Osteocyte (in vitro differentiated cells): ENCODE results near the gene SACM1L. TPM values are rescaled to one million over a fixed set of nuclear protein-coding genes. Genes with fewer than 3 reads are reported as not detected.
"Not testable (repeated sequence)": the region's sequence is repeated elsewhere in the genome, so short reads cannot be mapped to it uniquely, and the experiment has no call there.

Experiments used
- DNase-seq: peaks from one replicate; pipeline ENCODE4 v3.0.0; 2021; ENCODE audit warnings: mixed read lengths; ENCODE audit not compliant: unreplicated experiment; ENCODE audit errors: extremely low spot score
- H3K27ac Mint-ChIP-seq: one replicate; pipeline ENCODE4 v1.8.0; 2021; ENCODE audit warnings: mild to moderate bottlenecking, mixed read lengths; ENCODE audit not compliant: unreplicated experiment
- H3K27me3 Mint-ChIP-seq: one replicate; pipeline ENCODE4 v1.8.0; 2021; ENCODE audit warnings: mixed read lengths; ENCODE audit not compliant: unreplicated experiment
- H3K36me3 Mint-ChIP-seq: one replicate; pipeline ENCODE4 v1.8.0; 2021; ENCODE audit warnings: mixed read lengths; ENCODE audit not compliant: unreplicated experiment
- H3K4me1 Mint-ChIP-seq: one replicate; pipeline ENCODE4 v1.8.0; 2021; ENCODE audit warnings: mixed read lengths; ENCODE audit not compliant: unreplicated experiment
- H3K4me3 Mint-ChIP-seq: one replicate; pipeline ENCODE4 v1.8.0; 2021; ENCODE audit warnings: mild to moderate bottlenecking, moderate library complexity, mixed read lengths; ENCODE audit not compliant: unreplicated experiment
- H3K9me3 Mint-ChIP-seq: one replicate; pipeline ENCODE4 v1.8.0; 2021; ENCODE audit warnings: mixed read lengths; ENCODE audit not compliant: unreplicated experiment
- total RNA-seq: library from RNA; stranded (reverse); gene quantifications from 2 replicates; pipeline ENCODE4 v1.2.1, GENCODE V29; 2021
- TF ChIP-seq, protein P1 (sequence below): fragments of 200-600 bp; sonication (generic); IDR thresholded peaks from 2 replicates; pipeline ENCODE4 v1.5.0; 2021; ENCODE audit warnings: antibody characterized with exemption, mild to moderate bottlenecking, moderate library complexity

The SACM1L gene
- total RNA-seq, 1 donor from 2014 or later = 38.3 TPM

DNA sequence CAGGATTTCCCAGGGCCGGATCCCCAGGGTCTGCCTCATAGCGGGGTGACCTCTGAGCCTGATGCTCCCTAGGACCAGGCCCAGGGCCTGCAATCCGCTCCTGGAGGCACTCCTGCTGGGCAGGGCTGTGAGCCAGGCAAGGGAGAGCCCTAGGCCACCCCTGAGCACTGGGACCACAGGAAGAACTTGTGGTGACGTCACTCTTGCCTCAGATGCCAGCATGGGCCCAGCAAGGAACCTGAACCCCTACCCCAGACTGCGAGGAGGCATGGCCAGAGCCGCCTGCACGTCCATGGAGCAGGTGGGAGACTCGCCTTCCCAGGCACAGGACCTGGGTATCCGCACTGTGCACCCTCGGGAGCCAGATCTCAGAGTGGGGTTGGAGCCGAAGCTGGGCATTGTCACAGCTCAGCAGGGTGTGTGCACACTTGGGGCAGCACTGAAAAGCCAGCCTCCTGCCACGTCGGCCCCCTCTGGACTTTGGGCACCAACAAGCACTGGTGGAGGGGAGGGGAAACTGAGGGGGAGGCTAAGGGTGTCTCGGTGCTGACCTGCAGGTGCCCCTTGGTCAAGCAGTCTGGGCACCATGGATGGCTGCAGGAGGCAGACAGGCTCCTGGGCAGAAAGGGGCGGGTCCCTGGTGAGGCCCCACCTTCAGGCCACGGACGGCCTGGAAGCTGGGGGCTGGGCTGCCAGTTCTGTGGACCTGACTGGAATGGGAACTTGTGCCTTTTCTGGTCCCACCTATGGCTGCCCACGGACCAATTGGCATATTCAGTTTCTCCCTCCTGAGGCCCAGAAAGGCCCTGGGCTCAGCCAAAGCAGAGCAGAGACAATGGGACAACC is 57.8 kb downstream of the SACM1L start:
- TF ChIP-seq, protein P1, sequence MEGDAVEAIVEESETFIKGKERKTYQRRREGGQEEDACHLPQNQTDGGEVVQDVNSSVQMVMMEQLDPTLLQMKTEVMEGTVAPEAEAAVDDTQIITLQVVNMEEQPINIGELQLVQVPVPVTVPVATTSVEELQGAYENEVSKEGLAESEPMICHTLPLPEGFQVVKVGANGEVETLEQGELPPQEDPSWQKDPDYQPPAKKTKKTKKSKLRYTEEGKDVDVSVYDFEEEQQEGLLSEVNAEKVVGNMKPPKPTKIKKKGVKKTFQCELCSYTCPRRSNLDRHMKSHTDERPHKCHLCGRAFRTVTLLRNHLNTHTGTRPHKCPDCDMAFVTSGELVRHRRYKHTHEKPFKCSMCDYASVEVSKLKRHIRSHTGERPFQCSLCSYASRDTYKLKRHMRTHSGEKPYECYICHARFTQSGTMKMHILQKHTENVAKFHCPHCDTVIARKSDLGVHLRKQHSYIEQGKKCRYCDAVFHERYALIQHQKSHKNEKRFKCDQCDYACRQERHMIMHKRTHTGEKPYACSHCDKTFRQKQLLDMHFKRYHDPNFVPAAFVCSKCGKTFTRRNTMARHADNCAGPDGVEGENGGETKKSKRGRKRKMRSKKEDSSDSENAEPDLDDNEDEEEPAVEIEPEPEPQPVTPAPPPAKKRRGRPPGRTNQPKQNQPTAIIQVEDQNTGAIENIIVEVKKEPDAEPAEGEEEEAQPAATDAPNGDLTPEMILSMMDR = no peak
- H3K4me1 Mint-ChIP-seq = no peaks in the 10 kb centered on the region
- peaks cover 25% of the 10 kb centered on the region for H3K36me3 Mint-ChIP-seq
- no peak overlapping the region for H3K27ac Mint-ChIP-seq
- no peak overlapping the region for H3K4me3 Mint-ChIP-seq
- no peaks in the 10 kb centered on the region for H3K9me3 Mint-ChIP-seq
- H3K27me3 Mint-ChIP-seq = no peaks in the 10 kb centered on the region
- DNase-seq = no peak

DNA sequence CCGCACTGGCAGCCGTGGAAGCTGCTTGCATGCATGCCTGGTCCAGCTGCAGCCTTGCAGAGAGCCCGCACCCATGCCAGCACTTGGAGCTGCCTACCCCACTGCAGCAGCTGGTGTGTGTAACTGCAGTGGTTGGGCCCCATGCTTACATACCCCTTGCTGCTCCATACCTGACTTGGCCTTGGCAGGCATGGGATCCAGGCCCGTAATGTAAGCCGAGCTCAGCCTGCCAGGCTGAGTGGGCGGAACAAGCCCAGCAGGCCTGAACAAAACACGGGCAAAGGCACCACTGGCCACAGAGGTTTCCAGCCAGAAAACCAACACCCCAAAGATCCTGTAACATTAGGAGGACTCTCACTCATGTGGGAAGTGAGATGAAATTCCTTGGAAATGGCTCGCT is 58.9 kb downstream of the SACM1L start:
- no peak for DNase-seq
- Mint-ChIP-seq H3K9me3 (no peaks in the 10 kb centered on the region), H3K27me3 (no peaks in the 10 kb centered on the region), H3K4me3 (no peak overlapping the region), H3K36me3 (peaks cover 19% of the 10 kb centered on the region), H3K4me1 (no peaks in the 10 kb centered on the region), H3K27ac (no peak overlapping the region)
- TF ChIP-seq, protein P1 = no peak

DNA sequence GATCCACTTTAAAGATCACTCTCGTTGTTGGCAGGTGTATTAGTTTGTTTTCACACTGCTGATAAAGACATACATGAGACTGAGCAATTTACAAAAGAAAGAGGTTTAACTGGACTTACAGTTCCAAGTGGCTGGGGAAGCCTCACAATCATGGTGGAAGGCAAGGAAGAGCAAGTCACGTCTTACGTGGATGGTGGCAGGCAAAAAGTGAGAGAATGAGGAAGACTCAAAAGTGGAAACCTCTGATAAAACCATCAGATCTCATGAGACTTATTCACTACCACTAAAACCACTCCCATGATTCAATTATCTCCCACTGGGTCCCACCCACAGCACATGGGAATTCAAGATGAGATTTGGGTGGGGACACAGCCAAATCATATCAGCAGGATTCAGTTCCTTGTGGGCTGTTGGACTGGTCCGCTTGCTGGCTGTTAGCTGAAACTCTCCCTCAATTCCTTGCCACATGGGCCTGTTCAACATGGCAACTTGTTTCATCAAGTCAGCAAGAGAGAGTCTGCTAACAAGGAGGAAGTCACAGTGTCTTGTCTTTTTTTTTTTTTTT is 59.9 kb downstream of the SACM1L start:
- H3K36me3 Mint-ChIP-seq = peaks cover 18% of the 10 kb centered on the region
- H3K4me3 Mint-ChIP-seq, H3K27ac Mint-ChIP-seq, DNase-seq, H3K27me3 Mint-ChIP-seq, H3K4me1 Mint-ChIP-seq, H3K9me3 Mint-ChIP-seq: not testable (repeated sequence)

DNA sequence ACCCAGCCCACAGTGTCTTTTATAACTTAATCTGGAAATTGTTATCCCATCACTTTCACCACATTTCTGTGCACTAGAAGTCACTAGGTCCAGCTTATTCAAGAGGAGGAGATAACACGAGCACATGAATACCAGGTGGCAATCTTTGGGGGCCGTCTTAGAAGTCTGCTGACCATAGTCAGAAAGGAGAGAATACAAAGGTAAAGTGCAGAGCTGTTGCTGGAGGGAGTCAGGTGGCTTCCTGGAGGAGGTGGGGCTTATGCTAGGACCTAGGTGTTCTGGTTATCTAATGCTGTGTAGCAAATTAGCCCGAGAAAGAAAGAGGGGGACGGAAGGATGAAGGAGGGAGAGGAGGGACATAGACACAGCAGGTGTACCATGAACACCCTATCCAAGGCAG is 60.7 kb downstream of the SACM1L start:
- H3K4me1 Mint-ChIP-seq = no peaks in the 10 kb centered on the region
- peaks cover 18% of the 10 kb centered on the region for H3K36me3 Mint-ChIP-seq

DNA sequence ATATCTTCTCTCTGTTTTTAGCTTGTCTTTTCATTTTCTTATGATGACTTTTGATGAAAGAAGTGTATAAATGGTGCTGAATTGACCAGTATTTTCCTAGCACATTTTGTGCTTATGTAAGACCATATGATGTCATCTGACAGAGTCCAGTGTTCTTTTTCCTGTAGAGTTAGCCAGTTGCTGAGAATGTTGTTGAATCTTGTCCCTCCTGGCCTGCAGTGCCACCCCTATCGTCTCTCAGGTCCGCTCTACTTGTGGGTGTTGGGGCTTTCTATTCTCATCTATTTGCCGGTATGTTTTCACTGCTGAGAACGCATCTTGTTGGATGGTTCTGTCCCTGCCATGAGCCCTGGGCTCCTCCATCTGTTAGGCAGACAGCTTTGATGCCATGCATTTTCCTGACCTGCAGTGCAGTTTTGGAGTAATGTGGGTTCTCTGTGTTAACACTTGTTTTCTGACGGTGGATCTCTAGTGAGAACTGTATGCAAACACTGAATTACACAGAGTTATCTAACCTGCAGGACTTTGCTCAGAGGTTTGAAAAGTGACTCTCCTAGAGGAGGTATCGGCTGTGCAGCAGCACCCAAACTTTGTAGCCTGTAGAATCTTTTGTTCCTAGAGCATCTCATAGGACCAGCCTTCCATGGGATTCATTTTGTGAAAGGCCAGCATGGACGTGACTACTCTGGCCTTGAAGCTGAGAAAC is 62.5 kb downstream of the SACM1L start:
- Mint-ChIP-seq H3K27me3 (no peaks in the 10 kb centered on the region), H3K36me3 (peaks cover 13% of the 10 kb centered on the region), H3K9me3 (no peaks in the 10 kb centered on the region), H3K27ac (no peak overlapping the region), H3K4me3 (no peak overlapping the region), H3K4me1 (no peaks in the 10 kb centered on the region)
- TF ChIP-seq, protein P1 = no peak
- DNase-seq = no peak

More for the DNA sequence above, 60.7 kb downstream of the SACM1L start:
- H3K4me3 Mint-ChIP-seq = no peak overlapping the region
- TF ChIP-seq, protein P1 = no peak
- H3K27ac Mint-ChIP-seq = no peak overlapping the region
- H3K27me3 Mint-ChIP-seq = no peaks in the 10 kb centered on the region
- no peak for DNase-seq
- no peaks in the 10 kb centered on the region for H3K9me3 Mint-ChIP-seq
